GM21360 (cell line): Measurements from ENCODE around the gene VSTM4.

ENCODE experiments used
- ATAC-seq: cut with Tn5 transposase; IDR thresholded peaks from one replicate; pipeline ENCODE4 v1.9.1; 2021; ENCODE audit warnings: mild to moderate bottlenecking, moderate library complexity; ENCODE audit not compliant: unreplicated experiment

Gene VSTM4

GRCh38 chr10:49096890-49097445 lies 18.4 kb downstream of the VSTM4 start:
- no peak for ATAC-seq

- no peak for ATAC-seq
Measured at GRCh38 chr10:49094646-49095045, 20.7 kb downstream of the VSTM4 start.

GRCh38 chr10:49093922-49094321 lies 21.4 kb downstream of the VSTM4 start:
- no peak for ATAC-seq

GRCh38 chr10:49092477-49092876 lies 22.8 kb downstream of the VSTM4 start:
- no peak for ATAC-seq

- no peak for ATAC-seq
Measured at GRCh38 chr10:49091450-49092210, 23.7 kb downstream of the VSTM4 start.

GRCh38 chr10:49090696-49091380 lies 24.5 kb downstream of the VSTM4 start:
- no peak for ATAC-seq

GRCh38 chr10:49090189-49090575 lies 25.1 kb downstream of the VSTM4 start:
- no peak for ATAC-seq

- ATAC-seq = no peak
Measured at GRCh38 chr10:49089557-49090188, 25.6 kb downstream of the VSTM4 start.

- no peak for ATAC-seq
Measured at GRCh38 chr10:49089152-49089551, 26.2 kb downstream of the VSTM4 start.

GRCh38 chr10:49086889-49087288 lies 28.4 kb downstream of the VSTM4 start:
- ATAC-seq = no peak

GRCh38 chr10:49083261-49083660 lies 32.1 kb downstream of the VSTM4 start:
- no peak for ATAC-seq

GRCh38 chr10:49082766-49083165 lies 32.6 kb downstream of the VSTM4 start:
- no peak for ATAC-seq

- no peak for ATAC-seq
Measured at GRCh38 chr10:49081547-49082275, 33.6 kb downstream of the VSTM4 start.

GRCh38 chr10:49080965-49081364 lies 34.4 kb downstream of the VSTM4 start:
- ATAC-seq = no peak

- ATAC-seq = no peak
Measured at GRCh38 chr10:49080071-49080470, 35.3 kb downstream of the VSTM4 start.

- no peak for ATAC-seq
Measured at GRCh38 chr10:49079499-49079898, 35.8 kb downstream of the VSTM4 start.

- ATAC-seq = no peak
Measured at GRCh38 chr10:49079072-49079471, 36.2 kb downstream of the VSTM4 start.

- ATAC-seq = no peak
Measured at GRCh38 chr10:49078433-49078832, 36.9 kb downstream of the VSTM4 start.

- ATAC-seq = no peak
Measured at GRCh38 chr10:49076741-49077521, 38.4 kb downstream of the VSTM4 start.

- ATAC-seq = no peak
Measured at GRCh38 chr10:49076319-49076718, 39.0 kb downstream of the VSTM4 start.
